A172 (cell line): ENCODE data around the gene SMIM12. TPM values are rescaled to one million over a fixed set of nuclear protein-coding genes. Genes with fewer than 3 reads are reported as not detected.
"Not testable (repeated sequence)": the region's sequence is repeated elsewhere in the genome, so short reads cannot be mapped to it uniquely, and the experiment has no call there.

ENCODE experiments used
- DNase-seq: peaks from one replicate; pipeline ENCODE4 v3.0.0-alpha.2; 2015; ENCODE audit warnings: low spot score
- total RNA-seq: library from RNA; depleted of rRNA; stranded (reverse); fragments of >200 nt; shearing (Covaris generic); gene quantifications from 2 replicates; pipeline ENCODE4 v1.2.3, GENCODE V29; 2014

The SMIM12 gene
- total RNA-seq, 1 experiment from 2014 or later, result 31.1 TPM

GRCh38 chr1:34844252-34844634, 15.3 kb downstream of the SMIM12 start:
- DNase-seq, result no peak

- DNase-seq, result no peak
These were observed 15.9 kb downstream of the SMIM12 start for GRCh38 chr1:34843392-34844251.

- no peak for DNase-seq
These were observed 16.6 kb downstream of the SMIM12 start for GRCh38 chr1:34842952-34843371.

- DNase-seq, result no peak
These were observed 17.5 kb downstream of the SMIM12 start for GRCh38 chr1:34842073-34842472.

GRCh38 chr1:34840426-34840825, 19.1 kb downstream of the SMIM12 start:
- no peak for DNase-seq

GRCh38 chr1:34839526-34840305, 19.8 kb downstream of the SMIM12 start:
- DNase-seq, result no peak

GRCh38 chr1:34833711-34834110, 25.8 kb downstream of the SMIM12 start:
- DNase-seq, result no peak

GRCh38 chr1:34831721-34832246, 27.8 kb downstream of the SMIM12 start:
- no peak for DNase-seq

- no peak for DNase-seq
These were observed 30.3 kb downstream of the SMIM12 start for GRCh38 chr1:34829250-34829649.

GRCh38 chr1:34828611-34829010, 30.9 kb downstream of the SMIM12 start:
- no peak for DNase-seq

- DNase-seq, result no peak
These were observed 32.1 kb downstream of the SMIM12 start for GRCh38 chr1:34827341-34827941.

GRCh38 chr1:34825455-34826091, 34.0 kb downstream of the SMIM12 start:
- DNase-seq, result no peak

- no peak for DNase-seq
These were observed 34.6 kb downstream of the SMIM12 start for GRCh38 chr1:34824817-34825454.

GRCh38 chr1:34822202-34822601, 37.3 kb downstream of the SMIM12 start:
- DNase-seq, result no peak

- not testable (repeated sequence) for DNase-seq
These were observed 40.7 kb downstream of the SMIM12 start for GRCh38 chr1:34818862-34819261.

- no peak for DNase-seq
These were observed 42.8 kb downstream of the SMIM12 start for GRCh38 chr1:34816778-34817177.

- DNase-seq, result no peak
These were observed 43.2 kb downstream of the SMIM12 start for GRCh38 chr1:34816332-34816731.

- DNase-seq, result not testable (repeated sequence)
These were observed 48.8 kb downstream of the SMIM12 start for GRCh38 chr1:34810781-34811180.

- no peak for DNase-seq
These were observed 51.3 kb downstream of the SMIM12 start for GRCh38 chr1:34808051-34808810.

- peak; percentile 6 for DNase-seq
These were observed 53.2 kb downstream of the SMIM12 start for GRCh38 chr1:34806396-34806795.
